GM18951 (cell line): ENCODE results near the gene MSI2.

ENCODE experiments used
- POLR2A ChIP-seq: IDR thresholded peaks from 4 replicates; pipeline ENCODE4 v1.6.1; 2011; ENCODE audit warnings: mild to moderate bottlenecking; ENCODE audit not compliant: insufficient read length, insufficient read depth; ENCODE audit errors: extremely low read depth
- in situ Hi-C: fragments of 300-500 bp; cut with MboI; formaldehyde crosslinking; loops from one replicate; pipeline ENCODE4 v1.12.0; 2022; ENCODE audit warnings: low sequenced_read_pairs, mixed read lengths, inconsistent platforms; ENCODE audit not compliant: unreplicated experiment

The MSI2 gene

GRCh38 chr17:57589151-57590034, 333.1 kb downstream of the MSI2 start:
- in situ Hi-C loops: no loop called here
- TF ChIP-seq POLR2A: no peak

GRCh38 chr17:57593739-57594462, 337.6 kb downstream of the MSI2 start:
- no peak for TF ChIP-seq POLR2A
- in situ Hi-C loops: no loop called here

GRCh38 chr17:57594767-57595166, 338.4 kb downstream of the MSI2 start:
- in situ Hi-C loops: no loop called here
- TF ChIP-seq POLR2A: no peak

GRCh38 chr17:57595426-57595825, 339.1 kb downstream of the MSI2 start:
- in situ Hi-C loops: no loop called here
- no peak for TF ChIP-seq POLR2A

- in situ Hi-C loops: no loop called here
- TF ChIP-seq POLR2A: no peak
Measured at GRCh38 chr17:57595947-57596695, 339.8 kb downstream of the MSI2 start.

- in situ Hi-C loops: no loop called here
- TF ChIP-seq POLR2A: no peak
Measured at GRCh38 chr17:57597101-57597500, 340.8 kb downstream of the MSI2 start.

GRCh38 chr17:57597531-57598453, 341.5 kb downstream of the MSI2 start:
- in situ Hi-C loops: no loop called here
- no peak for TF ChIP-seq POLR2A

- in situ Hi-C loops: no loop called here
- TF ChIP-seq POLR2A: no peak
Measured at GRCh38 chr17:57599271-57600045, 343.1 kb downstream of the MSI2 start.

GRCh38 chr17:57600074-57600473, 343.8 kb downstream of the MSI2 start:
- in situ Hi-C loops: no loop called here
- no peak for TF ChIP-seq POLR2A

- TF ChIP-seq POLR2A: no peak
- in situ Hi-C loops: no loop called here
Measured at GRCh38 chr17:57601143-57601735, 344.9 kb downstream of the MSI2 start.

GRCh38 chr17:57602896-57603295, 346.6 kb downstream of the MSI2 start:
- in situ Hi-C loops: no loop called here
- no peak for TF ChIP-seq POLR2A
